Stomach smooth muscle (tissue), 2 donors: ENCODE results near the gene SLC6A7.
"Not testable (repeated sequence)": the region's sequence is repeated elsewhere in the genome, so short reads cannot be mapped to it uniquely, and the experiment has no call there.

Experiments
- H3K27ac ChIP-seq: one replicate; pipeline ENCODE4 v1.7.0; 2013; ENCODE audit warnings: mild to moderate bottlenecking, low read length, inconsistent platforms
- H3K27me3 ChIP-seq, 2 donors: one replicate each; pipeline ENCODE4 v1.7.0; 2013; ENCODE audit warnings: low read length in 2 of 2; ENCODE audit not compliant: insufficient read depth in 2 of 2, control insufficient read depth in 1 of 2
- H3K36me3 ChIP-seq, 2 donors: one replicate each; pipeline ENCODE4 v1.7.0; 2013; ENCODE audit warnings: low read length in 2 of 2; ENCODE audit not compliant: control insufficient read depth in 2 of 2, insufficient read depth in 2 of 2
- H3K4me1 ChIP-seq: one replicate; pipeline ENCODE4 v1.7.0; 2013; ENCODE audit warnings: low read length; ENCODE audit not compliant: control insufficient read depth, insufficient read depth
- H3K4me3 ChIP-seq, 2 donors: one replicate each; pipeline ENCODE4 v1.7.0; 2013; ENCODE audit warnings: low read length in 2 of 2
- H3K9ac ChIP-seq, 2 donors: one replicate each; pipeline ENCODE4 v1.7.0; 2013; ENCODE audit warnings: low read length in 2 of 2, mild to moderate bottlenecking in 1 of 2
- H3K9me3 ChIP-seq, 2 donors: one replicate each; pipeline ENCODE4 v1.7.0; 2013; ENCODE audit warnings: low read length in 2 of 2; ENCODE audit not compliant: control insufficient read depth in 2 of 2
- donor health status: healthy.
- donor health status: Pancreatic carcinoma.

The SLC6A7 gene

GRCh38 chr5:150233706-150234105 lies 43.8 kb downstream of the SLC6A7 start:
- H3K36me3 ChIP-seq, H3K27me3 ChIP-seq, H3K4me1 ChIP-seq, H3K9ac ChIP-seq, H3K27ac ChIP-seq, H3K4me3 ChIP-seq, H3K9me3 ChIP-seq: not testable (repeated sequence)

- Histone ChIP-seq H3K9me3 (no peaks in the 10 kb centered on the region), H3K9ac (no peak overlapping the region), H3K27ac (no peak overlapping the region), H3K27me3 (no peaks in the 10 kb centered on the region), H3K4me1 (no peaks in the 10 kb centered on the region), H3K4me3 (no peak overlapping the region), H3K36me3 (peaks cover 0 to 3% of the 10 kb centered on the region in 2 donors)
These were observed 45.0 kb downstream of the SLC6A7 start for GRCh38 chr5:150234576-150235499.

- Histone ChIP-seq H3K27me3 (no peaks in the 10 kb centered on the region), H3K4me1 (no peaks in the 10 kb centered on the region), H3K9ac (no peak overlapping the region), H3K27ac (no peak overlapping the region), H3K36me3 (peaks cover 0 to 3% of the 10 kb centered on the region in 2 donors), H3K9me3 (no peaks in the 10 kb centered on the region), H3K4me3 (no peak overlapping the region)
These were observed 45.6 kb downstream of the SLC6A7 start for GRCh38 chr5:150235500-150235854.

GRCh38 chr5:150236313-150236712 lies 46.5 kb downstream of the SLC6A7 start:
- Histone ChIP-seq H3K4me1 (no peaks in the 10 kb centered on the region), H3K27ac (no peak overlapping the region), H3K36me3 (peaks cover 0 to 3% of the 10 kb centered on the region in 2 donors), H3K4me3 (no peak overlapping the region), H3K9ac (no peak overlapping the region), H3K9me3 (no peaks in the 10 kb centered on the region), H3K27me3 (no peaks in the 10 kb centered on the region)

- no peaks in the 10 kb centered on the region for H3K27me3 ChIP-seq
- H3K4me1 ChIP-seq = no peaks in the 10 kb centered on the region
- H3K36me3 ChIP-seq = peaks cover 0 to 3% of the 10 kb centered on the region in 2 donors
- H3K9me3 ChIP-seq = no peaks in the 10 kb centered on the region
- no peak overlapping the region for H3K9ac ChIP-seq
- no peak overlapping the region for H3K27ac ChIP-seq
- H3K4me3 ChIP-seq = no peak overlapping the region
These were observed 47.3 kb downstream of the SLC6A7 start for GRCh38 chr5:150236981-150237754.

- H3K4me1 ChIP-seq = peaks cover under 1% of the 10 kb centered on the region
- H3K36me3 ChIP-seq = peaks cover 0 to 3% of the 10 kb centered on the region in 2 donors
- H3K4me3 ChIP-seq = no peak overlapping the region
- no peak overlapping the region for H3K27ac ChIP-seq
- no peaks in the 10 kb centered on the region for H3K27me3 ChIP-seq
- no peaks in the 10 kb centered on the region for H3K9me3 ChIP-seq
- no peak overlapping the region for H3K9ac ChIP-seq
These were observed 48.8 kb downstream of the SLC6A7 start for GRCh38 chr5:150238646-150239045.

GRCh38 chr5:150239099-150239793 lies 49.4 kb downstream of the SLC6A7 start:
- Histone ChIP-seq H3K36me3 (peaks cover 0 to 3% of the 10 kb centered on the region in 2 donors), H3K4me3 (no peak overlapping the region), H3K9ac (no peak overlapping the region), H3K27me3 (no peaks in the 10 kb centered on the region), H3K27ac (no peak overlapping the region), H3K4me1 (peaks cover 6% of the 10 kb centered on the region), H3K9me3 (no peaks in the 10 kb centered on the region)

- Histone ChIP-seq H3K36me3 (peaks cover 0 to 3% of the 10 kb centered on the region in 2 donors), H3K9ac (no peak overlapping the region), H3K27me3 (no peaks in the 10 kb centered on the region), H3K9me3 (no peaks in the 10 kb centered on the region), H3K4me1 (peaks cover 11% of the 10 kb centered on the region), H3K4me3 (no peak overlapping the region), H3K27ac (no peak overlapping the region)
These were observed 49.9 kb downstream of the SLC6A7 start for GRCh38 chr5:150239794-150240122.

GRCh38 chr5:150241298-150242160 lies 51.7 kb downstream of the SLC6A7 start:
- Histone ChIP-seq H3K9me3 (no peaks in the 10 kb centered on the region), H3K9ac (no peak overlapping the region), H3K4me3 (no peak overlapping the region), H3K27ac (no peak overlapping the region), H3K4me1 (peaks cover 24% of the 10 kb centered on the region), H3K36me3 (peaks cover 0 to 3% of the 10 kb centered on the region in 2 donors), H3K27me3 (no peaks in the 10 kb centered on the region)
